WTC11 (cell line): ENCODE results near the gene SARDH. TPM values are rescaled to one million over a fixed set of nuclear protein-coding genes. Genes with fewer than 3 reads are reported as not detected.

Source experiments
- ATAC-seq: fragments of 200-7000 bp; cut with Tn5 transposase; 2 replicates; pipeline ENCODE4 v1.10.0; 2021; ENCODE audit warnings: mild to moderate bottlenecking, moderate library complexity
- CTCF ChIA-PET: fragments of 300-600 bp; sonication (Branson Sonifier 250); formaldehyde crosslinking; loops from one replicate; lab custom pipeline; 2021; ENCODE audit warnings: antibody characterized with exemption; lab: Charles Lee
- POLR2A ChIA-PET: fragments of 350-600 bp; sonication (Branson Sonifier 250); formaldehyde crosslinking; loops from one replicate; lab custom pipeline; 2021; ENCODE audit warnings: antibody characterized with exemption; lab: Charles Lee
- DNase-seq: peaks from one replicate; pipeline ENCODE4 v3.0.0; 2021; ENCODE audit warnings: low spot score
- H3K27ac Mint-ChIP-seq: 2 replicates; pipeline ENCODE4 v1.8.0; 2021; ENCODE audit warnings: mixed read lengths
- H3K27me3 Mint-ChIP-seq: 2 replicates; pipeline ENCODE4 v1.8.0; 2021; ENCODE audit warnings: low read depth, mild to moderate bottlenecking, moderate library complexity, mixed read lengths
- H3K36me3 Mint-ChIP-seq: 2 replicates; pipeline ENCODE4 v1.8.0; 2021; ENCODE audit warnings: mixed read lengths
- H3K4me1 Mint-ChIP-seq: 2 replicates; pipeline ENCODE4 v1.8.0; 2022; ENCODE audit warnings: mixed read lengths
- H3K4me3 Mint-ChIP-seq: 2 replicates; pipeline ENCODE4 v1.8.0; 2021; ENCODE audit warnings: mild to moderate bottlenecking, moderate library complexity, mixed read lengths
- H3K9me3 Mint-ChIP-seq: 2 replicates; pipeline ENCODE4 v1.8.0; 2021; ENCODE audit warnings: mixed read lengths
- AR ChIP-seq: fragments of 250-450 bp; sonication (Bioruptor Pico); IDR thresholded peaks from 2 replicates; pipeline ENCODE4 v1.9.0; 2021; ENCODE audit warnings: mild to moderate bottlenecking
- ATF3 ChIP-seq: sonication (generic); formaldehyde crosslinking; conservative IDR thresholded peaks from 2 replicates; pipeline ENCODE4 v1.8.1; 2022; ENCODE audit warnings: mild to moderate bottlenecking, missing genetic modification reagents
- CREB1 ChIP-seq: sonication (generic); formaldehyde crosslinking; IDR thresholded peaks from 2 replicates; pipeline ENCODE4 v1.8.0; 2023; ENCODE audit warnings: mild to moderate bottlenecking, missing genetic modification reagents
- FOXK1 ChIP-seq: sonication (generic); formaldehyde crosslinking; IDR thresholded peaks from 2 replicates; pipeline ENCODE4 v1.8.0; 2022; ENCODE audit warnings: mild to moderate bottlenecking, moderate library complexity, missing genetic modification reagents
- FOXP1 ChIP-seq: sonication (generic); formaldehyde crosslinking; IDR thresholded peaks from 2 replicates; pipeline ENCODE4 v1.8.0; 2022; ENCODE audit warnings: missing genetic modification reagents, mild to moderate bottlenecking, moderate library complexity, borderline replicate concordance
- GTF2I ChIP-seq: fragments of 250-450 bp; sonication (Bioruptor Pico); conservative IDR thresholded peaks from 2 replicates; pipeline ENCODE4 v1.4.0; 2021; ENCODE audit warnings: mild to moderate bottlenecking
- HMGA2 ChIP-seq: fragments of 250-450 bp; sonication (Bioruptor Pico); IDR thresholded peaks from 2 replicates; pipeline ENCODE4 v1.4.0; 2021; ENCODE audit warnings: mild to moderate bottlenecking, moderate library complexity
- MXD4 ChIP-seq: fragments of 250-450 bp; sonication (Bioruptor Pico); IDR thresholded peaks from 2 replicates; pipeline ENCODE4 v1.8.0; 2021; ENCODE audit warnings: mild to moderate bottlenecking, moderate library complexity, borderline replicate concordance
- NR1H2 ChIP-seq: sonication (generic); formaldehyde crosslinking; IDR thresholded peaks from 2 replicates; pipeline ENCODE4 v1.9.0; 2021; ENCODE audit warnings: mild to moderate bottlenecking, moderate library complexity, missing genetic modification reagents
- PRRX2 ChIP-seq: fragments of 250-450 bp; sonication (Bioruptor Pico); IDR thresholded peaks from 2 replicates; pipeline ENCODE4 v1.8.0; 2021; ENCODE audit warnings: mild to moderate bottlenecking
- SMAD3 ChIP-seq: sonication (generic); formaldehyde crosslinking; IDR thresholded peaks from 2 replicates; pipeline ENCODE4 v1.8.0; 2022; ENCODE audit warnings: missing genetic modification reagents, mild to moderate bottlenecking, borderline replicate concordance
- SMAD4 ChIP-seq: sonication (generic); formaldehyde crosslinking; IDR thresholded peaks from 2 replicates; pipeline ENCODE4 v1.8.0; 2022; ENCODE audit warnings: mild to moderate bottlenecking, missing genetic modification reagents
- ZBTB21 ChIP-seq: sonication (generic); formaldehyde crosslinking; IDR thresholded peaks from 2 replicates; pipeline ENCODE4 v1.8.1; 2023; ENCODE audit warnings: mild to moderate bottlenecking, missing genetic modification reagents, borderline replicate concordance
- ZBTB43 ChIP-seq: sonication (generic); formaldehyde crosslinking; IDR thresholded peaks from 2 replicates; pipeline ENCODE4 v1.8.1; 2023; ENCODE audit warnings: mild to moderate bottlenecking, missing genetic modification reagents
- ZMAT4 ChIP-seq: fragments of 250-450 bp; sonication (Bioruptor Pico); IDR thresholded peaks from 2 replicates; pipeline ENCODE4 v1.9.0; 2021; ENCODE audit warnings: mild to moderate bottlenecking
- ZNF121 ChIP-seq: sonication (generic); formaldehyde crosslinking; IDR thresholded peaks from 2 replicates; pipeline ENCODE4 v1.8.0; 2023; ENCODE audit warnings: missing genetic modification reagents
- ZNF138 ChIP-seq: sonication (generic); formaldehyde crosslinking; conservative IDR thresholded peaks from 2 replicates; pipeline ENCODE4 v1.8.1; 2022; ENCODE audit warnings: mild to moderate bottlenecking, moderate library complexity, missing genetic modification reagents
- ZNF423 ChIP-seq: fragments of 250-450 bp; sonication (Bioruptor Pico); IDR thresholded peaks from 2 replicates; pipeline ENCODE4 v2.1.2; 2022; ENCODE audit warnings: mild to moderate bottlenecking, moderate library complexity
- ZSCAN18 ChIP-seq: fragments of 250-450 bp; sonication (Bioruptor Pico); IDR thresholded peaks from 2 replicates; pipeline ENCODE4 v2.1.2; 2022; ENCODE audit warnings: mild to moderate bottlenecking, moderate library complexity
- total RNA-seq: library from RNA; stranded (reverse); gene quantifications from 3 replicates; pipeline ENCODE4 v1.2.3, GENCODE V29; 2021
- TF ChIP-seq, protein P1 (sequence below): sonication (generic); formaldehyde crosslinking; IDR thresholded peaks from 2 replicates; pipeline ENCODE4 v1.8.1; 2023; ENCODE audit warnings: mild to moderate bottlenecking, missing genetic modification reagents, moderate library complexity
- TF ChIP-seq, protein P2 (sequence below): sonication (generic); formaldehyde crosslinking; IDR thresholded peaks from 2 replicates; pipeline ENCODE4 v1.8.1; 2022; ENCODE audit warnings: mild to moderate bottlenecking, missing genetic modification reagents, moderate library complexity, borderline replicate concordance
- TF ChIP-seq, protein P3 (sequence below): sonication (generic); formaldehyde crosslinking; IDR thresholded peaks from 2 replicates; pipeline ENCODE4 v1.8.1; 2023; ENCODE audit warnings: mild to moderate bottlenecking, missing genetic modification reagents, moderate library complexity

The SARDH gene
- total RNA-seq, 1 experiment from 2014 or later, result 8.5 TPM

GRCh38 chr9:133775291-133775690, 37.1 kb upstream of the SARDH start:
- DNase-seq (no peak), ATAC-seq (no peak)
- no peak overlapping the region for H3K27ac Mint-ChIP-seq
- no peaks in the 10 kb centered on the region for H3K27me3 Mint-ChIP-seq
- H3K4me3 Mint-ChIP-seq, result no peak overlapping the region
- CTCF ChIA-PET, result no interaction called here
- TF ChIP-seq AR (no peak), NR1H2 (no peak), SMAD4 (CRISPR knock-in tag) (no peak), GTF2I (no peak), MXD4 (no peak), CREB1 (no peak), ZMAT4 (CRISPR knock-in tag) (no peak)
- TF ChIP-seq, protein P1, sequence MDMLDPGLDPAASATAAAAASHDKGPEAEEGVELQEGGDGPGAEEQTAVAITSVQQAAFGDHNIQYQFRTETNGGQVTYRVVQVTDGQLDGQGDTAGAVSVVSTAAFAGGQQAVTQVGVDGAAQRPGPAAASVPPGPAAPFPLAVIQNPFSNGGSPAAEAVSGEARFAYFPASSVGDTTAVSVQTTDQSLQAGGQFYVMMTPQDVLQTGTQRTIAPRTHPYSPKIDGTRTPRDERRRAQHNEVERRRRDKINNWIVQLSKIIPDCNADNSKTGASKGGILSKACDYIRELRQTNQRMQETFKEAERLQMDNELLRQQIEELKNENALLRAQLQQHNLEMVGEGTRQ, result no peak
- H3K4me1 Mint-ChIP-seq, result no peaks in the 10 kb centered on the region
- no peaks in the 10 kb centered on the region for H3K9me3 Mint-ChIP-seq
- POLR2A ChIA-PET, result no interaction called here
- H3K36me3 Mint-ChIP-seq, result peaks cover 27% of the 10 kb centered on the region

DNA sequence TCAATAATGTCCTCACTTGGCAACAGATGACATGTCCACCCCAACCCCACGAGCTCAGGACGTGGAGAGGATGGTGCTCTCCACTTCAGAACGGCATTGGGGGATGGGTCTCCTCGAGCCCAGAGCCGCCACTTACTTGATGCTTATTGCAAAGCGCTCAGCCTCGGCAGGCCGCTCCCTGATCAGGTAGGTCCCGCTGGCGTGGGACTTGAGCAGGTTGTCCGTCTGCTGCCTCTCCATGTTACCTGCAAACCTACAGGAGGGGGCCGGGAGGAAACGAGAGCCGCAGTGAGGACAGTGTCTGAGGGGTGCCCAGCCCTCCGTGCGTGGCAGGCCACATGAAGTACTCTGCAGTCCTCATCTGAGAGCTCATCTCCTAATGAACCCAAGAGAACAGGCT, 36.6 kb upstream of the SARDH start:
- Mint-ChIP-seq H3K27me3 (no peaks in the 10 kb centered on the region), H3K4me1 (no peaks in the 10 kb centered on the region), H3K36me3 (peaks cover 27% of the 10 kb centered on the region)
- CTCF ChIA-PET, result no interaction called here
- TF ChIP-seq NR1H2 (no peak), ZNF121 (CRISPR knock-in tag) (no peak), ZSCAN18 (CRISPR knock-in tag) (no peak), GTF2I (no peak), PRRX2 (CRISPR knock-in tag) (no peak), ZNF423 (no peak)
- TF ChIP-seq, protein P2, sequence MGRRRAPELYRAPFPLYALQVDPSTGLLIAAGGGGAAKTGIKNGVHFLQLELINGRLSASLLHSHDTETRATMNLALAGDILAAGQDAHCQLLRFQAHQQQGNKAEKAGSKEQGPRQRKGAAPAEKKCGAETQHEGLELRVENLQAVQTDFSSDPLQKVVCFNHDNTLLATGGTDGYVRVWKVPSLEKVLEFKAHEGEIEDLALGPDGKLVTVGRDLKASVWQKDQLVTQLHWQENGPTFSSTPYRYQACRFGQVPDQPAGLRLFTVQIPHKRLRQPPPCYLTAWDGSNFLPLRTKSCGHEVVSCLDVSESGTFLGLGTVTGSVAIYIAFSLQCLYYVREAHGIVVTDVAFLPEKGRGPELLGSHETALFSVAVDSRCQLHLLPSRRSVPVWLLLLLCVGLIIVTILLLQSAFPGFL (CRISPR knock-in tag), result no peak
- TF ChIP-seq, protein P3, sequence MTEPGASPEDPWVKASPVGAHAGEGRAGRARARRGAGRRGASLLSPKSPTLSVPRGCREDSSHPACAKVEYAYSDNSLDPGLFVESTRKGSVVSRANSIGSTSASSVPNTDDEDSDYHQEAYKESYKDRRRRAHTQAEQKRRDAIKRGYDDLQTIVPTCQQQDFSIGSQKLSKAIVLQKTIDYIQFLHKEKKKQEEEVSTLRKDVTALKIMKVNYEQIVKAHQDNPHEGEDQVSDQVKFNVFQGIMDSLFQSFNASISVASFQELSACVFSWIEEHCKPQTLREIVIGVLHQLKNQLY (CRISPR knock-in tag), result no peak
- TF ChIP-seq, all 79 proteins: peak for 0
- H3K4me3 Mint-ChIP-seq, result no peak overlapping the region
- H3K27ac Mint-ChIP-seq, result no peak overlapping the region
- ATAC-seq (no peak), DNase-seq (peak; percentile 5)
- no peaks in the 10 kb centered on the region for H3K9me3 Mint-ChIP-seq
- POLR2A ChIA-PET, result no interaction called here

GRCh38 chr9:133773889-133774655, 35.9 kb upstream of the SARDH start:
- H3K27ac Mint-ChIP-seq, result no peak overlapping the region
- ATAC-seq, result no peak
- TF ChIP-seq HMGA2 (CRISPR knock-in tag), result no peak
- no peak for TF ChIP-seq ATF3
- TF ChIP-seq ZNF138 (CRISPR knock-in tag), result no peak
- no peak for TF ChIP-seq FOXK1
- TF ChIP-seq ZBTB21, result no peak
- TF ChIP-seq PRRX2 (CRISPR knock-in tag), result no peak
- TF ChIP-seq FOXP1 (CRISPR knock-in tag), result no peak
- TF ChIP-seq ZBTB43, result no peak
- TF ChIP-seq SMAD3 (CRISPR knock-in tag), result no peak
- H3K36me3 Mint-ChIP-seq, result peaks cover 27% of the 10 kb centered on the region
- H3K9me3 Mint-ChIP-seq, result no peaks in the 10 kb centered on the region
- ChIA-PET CTCF (no interaction called here), POLR2A (no interaction called here)
- H3K27me3 Mint-ChIP-seq, result no peaks in the 10 kb centered on the region
- no peaks in the 10 kb centered on the region for H3K4me1 Mint-ChIP-seq
- no peak overlapping the region for H3K4me3 Mint-ChIP-seq
- peak; percentile 4 for DNase-seq
